Esophagus muscularis mucosa (tissue), 4 donors: ENCODE measurements around the gene APOL2. TPM values are rescaled to one million over a fixed set of nuclear protein-coding genes. Genes with fewer than 3 reads are reported as not detected.

Experiments
- DNase-seq: peaks from one replicate; pipeline ENCODE4 v3.0.0-alpha.2; 2017; ENCODE audit errors: extremely low spot score
- H3K27ac ChIP-seq, 4 donors: fragments of 200-600 bp; sonication (generic); replicated peaks in 1 of 4; 1 replicate in 3 of 4; 2 replicates in 1 of 4; pipeline ENCODE4 v1.5.1; 2016 to 2019; ENCODE audit warnings: mild to moderate bottlenecking in 1 of 4
- H3K27me3 ChIP-seq, 4 donors: fragments of 200-600 bp; sonication (generic); one replicate each; pipeline versions ENCODE4 v1.5.1 to v1.6.0; 2016 to 2019
- H3K36me3 ChIP-seq, 4 donors: fragments of 200-600 bp; sonication (generic); one replicate each; pipeline ENCODE4 v1.5.1; 2016 to 2019
- H3K4me1 ChIP-seq, 4 donors: fragments of 200-600 bp; sonication (generic); one replicate each; pipeline ENCODE4 v1.5.1; 2016 to 2019
- H3K4me3 ChIP-seq, 4 donors: fragments of 200-600 bp; sonication (generic); 1 replicate in 2 of 4; 2 replicates in 2 of 4; pipeline ENCODE4 v1.5.1; 2016 to 2019; ENCODE audit warnings: mild to moderate bottlenecking in 4 of 4, moderate library complexity in 1 of 4
- H3K9me3 ChIP-seq, 4 donors: fragments of 200-600 bp; sonication (generic); 1 replicate in 3 of 4; 2 replicates in 1 of 4; pipeline ENCODE4 v1.5.1; 2016 to 2019
- EP300 ChIP-seq: sonication (generic); formaldehyde crosslinking; IDR thresholded peaks from one replicate; pipeline ENCODE4 v1.6.1; 2017; ENCODE audit warnings: antibody characterized with exemption
- POLR2A ChIP-seq: fragments of 450-650 bp; IDR thresholded peaks from one replicate; pipeline ENCODE4 v1.6.1; 2017; ENCODE audit warnings: antibody characterized with exemption, moderate library complexity, mild to moderate bottlenecking, low read depth
- POLR2AphosphoS5 ChIP-seq, 2 donors: sonication (generic); formaldehyde crosslinking; IDR thresholded peaks; one replicate each; pipeline ENCODE4 v1.6.1; 2017; ENCODE audit warnings: antibody characterized with exemption in 2 of 2
- WGBS: methylation state at CpG from one replicate; pipeline ENCODE4 v1.1.5; 2018; 5-methylcytosine and 5-hydroxymethylcytosine counted together
- intact Hi-C: fragments of 100-400 bp; cut with DNase I; formaldehyde crosslinking; loops from one replicate; pipeline ENCODE4 v1.15.1; 2023
- total RNA-seq, 4 donors: library from RNA; depleted of rRNA; stranded (reverse); fragments of >200 nt; gene quantifications; one replicate each; pipeline versions ENCODE4 v1.1.0 to v1.2.1, GENCODE V29; 2016
- TF ChIP-seq, protein P1 (sequence below), 3 experiments: fragments of 200-600 bp in 2 of 3; fragments of 450-650 bp in 1 of 3; sonication (generic) in 2 of 3; IDR thresholded peaks; one replicate each; pipeline ENCODE4 v1.5.1; 2017 to 2019; ENCODE audit warnings: antibody characterized with exemption in 3 of 3, mild to moderate bottlenecking in 2 of 3, moderate library complexity in 1 of 3

APOL2 gene
- total RNA-seq, 4 donors from 2014 or later, result 22.0 to 41.9 (median 34.4) TPM

DNA sequence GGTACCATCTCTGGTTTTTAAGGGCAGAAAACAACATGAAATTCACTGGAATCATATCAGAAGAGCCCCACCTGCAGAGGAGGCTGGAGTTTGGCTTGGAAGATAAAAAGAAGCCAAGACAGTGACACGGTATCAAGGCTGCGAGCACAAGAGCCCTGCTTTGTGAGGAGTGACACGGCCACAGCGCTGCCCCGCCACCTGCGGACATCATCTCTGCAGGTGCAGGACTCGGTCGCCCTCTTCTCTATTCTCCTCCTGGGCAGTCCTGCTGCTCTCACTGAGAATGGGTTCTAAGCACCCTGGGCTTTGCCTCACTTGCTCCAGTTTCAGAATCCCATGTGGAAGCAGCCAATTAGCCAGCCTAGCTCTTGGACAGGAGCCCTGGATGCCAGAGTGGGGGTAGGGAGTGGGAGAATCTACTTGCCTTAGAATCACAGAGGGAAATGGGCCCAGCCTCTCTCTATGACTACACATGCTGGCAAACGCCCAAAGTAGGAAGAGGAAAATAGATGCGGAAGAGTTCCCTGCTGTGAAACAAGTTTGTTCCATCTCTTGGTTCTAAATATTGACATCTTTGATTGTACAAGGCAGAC is 54.8 kb downstream of the APOL2 start:
- Histone ChIP-seq H3K27me3 (no peaks in the 10 kb centered on the region), H3K4me3 (no peak overlapping the region), H3K27ac (no peak overlapping the region), H3K9me3 (no peaks in the 10 kb centered on the region), H3K4me1 (peaks cover 0 to 14% (median 7%) of the 10 kb centered on the region in 4 donors), H3K36me3 (no peaks in the 10 kb centered on the region)
- TF ChIP-seq, protein P1, sequence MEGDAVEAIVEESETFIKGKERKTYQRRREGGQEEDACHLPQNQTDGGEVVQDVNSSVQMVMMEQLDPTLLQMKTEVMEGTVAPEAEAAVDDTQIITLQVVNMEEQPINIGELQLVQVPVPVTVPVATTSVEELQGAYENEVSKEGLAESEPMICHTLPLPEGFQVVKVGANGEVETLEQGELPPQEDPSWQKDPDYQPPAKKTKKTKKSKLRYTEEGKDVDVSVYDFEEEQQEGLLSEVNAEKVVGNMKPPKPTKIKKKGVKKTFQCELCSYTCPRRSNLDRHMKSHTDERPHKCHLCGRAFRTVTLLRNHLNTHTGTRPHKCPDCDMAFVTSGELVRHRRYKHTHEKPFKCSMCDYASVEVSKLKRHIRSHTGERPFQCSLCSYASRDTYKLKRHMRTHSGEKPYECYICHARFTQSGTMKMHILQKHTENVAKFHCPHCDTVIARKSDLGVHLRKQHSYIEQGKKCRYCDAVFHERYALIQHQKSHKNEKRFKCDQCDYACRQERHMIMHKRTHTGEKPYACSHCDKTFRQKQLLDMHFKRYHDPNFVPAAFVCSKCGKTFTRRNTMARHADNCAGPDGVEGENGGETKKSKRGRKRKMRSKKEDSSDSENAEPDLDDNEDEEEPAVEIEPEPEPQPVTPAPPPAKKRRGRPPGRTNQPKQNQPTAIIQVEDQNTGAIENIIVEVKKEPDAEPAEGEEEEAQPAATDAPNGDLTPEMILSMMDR (IDR thresholded peaks at IDR 0.05), result no peak
- TF ChIP-seq POLR2AphosphoS5 (IDR thresholded peaks at IDR 0.05) (no peak), POLR2A (no peak), EP300 (no peak)
- 88% methylated on average over 9 of the region's 10 CpGs for WGBS
- DNase-seq, result no peak
- intact Hi-C loops, result no loop called here

DNA sequence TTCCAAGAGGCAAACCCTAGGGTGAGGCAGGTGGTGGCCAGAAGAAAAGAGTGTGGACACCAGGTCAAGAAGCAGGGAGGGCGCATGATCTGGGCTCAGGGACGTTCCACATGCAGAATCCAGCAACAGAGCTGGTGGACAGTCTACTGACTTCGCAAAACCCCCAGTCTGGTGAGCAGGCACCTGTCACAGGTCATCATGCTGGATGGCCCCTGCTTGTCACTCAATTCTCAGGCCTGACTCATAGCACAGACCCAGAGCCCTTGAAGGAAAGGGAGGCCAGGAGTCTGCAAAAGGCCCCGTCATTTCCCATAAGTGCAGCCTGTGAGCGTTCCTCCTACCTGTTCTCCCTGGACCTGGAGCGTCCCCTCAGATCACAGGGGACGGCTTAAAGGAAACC is 55.9 kb downstream of the APOL2 start:
- 91% methylated on average over 5 of the region's 7 CpGs for WGBS
- DNase-seq, result no peak
- no peak for TF ChIP-seq EP300
- Histone ChIP-seq H3K27me3 (no peaks in the 10 kb centered on the region), H3K4me3 (no peak overlapping the region), H3K4me1 (peaks cover 0 to 14% (median 7%) of the 10 kb centered on the region in 4 donors), H3K36me3 (no peaks in the 10 kb centered on the region), H3K9me3 (no peaks in the 10 kb centered on the region), H3K27ac (no peak overlapping the region)
- intact Hi-C loops, result loop anchor here (2.0 kb wide), 1 partner anchor 39 kb away; no protein-coding TSS in a partner anchor

DNA sequence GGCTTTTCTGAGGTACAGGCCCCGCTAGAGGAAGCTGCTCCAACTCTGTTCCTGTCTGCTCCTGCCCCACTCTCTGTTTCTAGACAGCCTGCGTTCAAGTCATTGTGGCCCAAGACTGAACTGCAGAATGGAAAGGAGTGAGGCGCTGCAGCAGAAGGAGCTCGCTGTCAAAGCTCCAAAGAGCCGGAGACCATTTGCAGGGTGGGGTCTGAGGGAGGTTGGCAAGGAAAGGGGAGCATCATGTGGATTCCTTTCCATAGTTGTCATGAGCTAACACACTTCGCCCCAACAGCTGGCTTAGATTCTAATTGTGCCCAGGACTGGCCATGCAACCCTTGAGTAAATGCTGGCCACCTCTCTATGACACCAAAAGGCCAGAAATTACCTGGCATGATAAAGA is 56.5 kb downstream of the APOL2 start:
- intact Hi-C loops, result loop anchor here (2.0 kb wide), 1 partner anchor 38 kb away; no protein-coding TSS in a partner anchor
- H3K36me3 ChIP-seq, result no peaks in the 10 kb centered on the region
- H3K27me3 ChIP-seq, result no peaks in the 10 kb centered on the region
- H3K4me1 ChIP-seq, result peaks cover 0 to 14% (median 7%) of the 10 kb centered on the region in 4 donors
- whole genome bisulfite sequencing, result 98% methylated on average over 6 of the region's 6 CpGs
- DNase-seq, result no peak
- no peak for TF ChIP-seq EP300
- TF ChIP-seq, protein P1 (IDR thresholded peaks at IDR 0.05), result no peak
- no peak for TF ChIP-seq POLR2A
- TF ChIP-seq POLR2AphosphoS5 (IDR thresholded peaks at IDR 0.05), result no peak
- H3K4me3 ChIP-seq, result no peak overlapping the region
- H3K9me3 ChIP-seq, result no peaks in the 10 kb centered on the region
- no peak overlapping the region for H3K27ac ChIP-seq

DNA sequence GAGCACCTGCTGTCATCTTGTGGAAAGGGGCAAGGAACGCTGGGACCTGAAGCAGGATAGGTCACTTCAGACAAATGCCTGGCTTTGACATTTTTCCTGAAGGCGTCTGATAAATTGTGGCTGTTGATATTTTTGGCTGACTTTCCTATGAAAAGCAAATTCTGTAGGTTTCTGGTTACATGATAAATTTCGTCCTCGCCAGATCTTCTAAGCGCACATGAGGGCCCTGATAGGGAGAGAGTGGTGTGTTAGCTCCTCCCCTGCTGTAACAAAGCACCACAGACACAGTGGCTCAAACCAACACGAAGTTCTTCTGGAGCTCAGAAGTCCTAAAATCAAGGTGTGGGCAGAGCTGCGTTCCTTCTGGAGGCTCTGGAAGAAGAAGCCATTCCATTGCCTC is 57.3 kb downstream of the APOL2 start:
- TF ChIP-seq POLR2AphosphoS5 (IDR thresholded peaks at IDR 0.05) (no peak), POLR2A (no peak), EP300 (no peak)
- TF ChIP-seq, protein P1 (IDR thresholded peaks at IDR 0.05), result no peak
- intact Hi-C loops, result loop anchor here (2.0 kb wide), 1 partner anchor 37 kb away; no protein-coding TSS in a partner anchor
- no peaks in the 10 kb centered on the region for H3K27me3 ChIP-seq
- 83% methylated on average over 7 of the region's 7 CpGs for WGBS
- no peak overlapping the region for H3K4me3 ChIP-seq
- no peak overlapping the region for H3K27ac ChIP-seq
- no peaks in the 10 kb centered on the region for H3K9me3 ChIP-seq
- peaks cover 0 to 14% (median 7%) of the 10 kb centered on the region in 4 donors for H3K4me1 ChIP-seq
- DNase-seq, result no peak
- no peaks in the 10 kb centered on the region for H3K36me3 ChIP-seq

DNA sequence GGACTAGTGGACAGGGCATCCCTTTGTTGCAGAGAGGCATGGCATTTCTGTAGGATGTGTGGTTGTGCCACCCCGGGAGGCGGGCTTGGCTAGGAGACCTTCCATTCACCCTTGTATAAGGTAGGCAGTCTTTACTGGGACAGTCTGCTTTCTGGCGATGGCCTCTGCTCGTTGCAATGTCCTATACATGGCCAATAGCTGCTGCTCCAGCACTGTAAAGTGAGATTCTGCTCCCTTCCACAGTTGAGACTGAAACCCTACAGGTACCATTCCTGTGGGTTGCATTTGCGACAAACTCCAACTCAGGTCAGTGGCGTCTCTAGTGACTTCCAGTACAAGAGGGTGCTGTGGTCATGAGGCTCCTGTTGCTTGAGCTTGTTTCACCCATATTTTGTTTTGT is 58.4 kb downstream of the APOL2 start:
- Histone ChIP-seq H3K27me3 (no peaks in the 10 kb centered on the region), H3K27ac (no peak overlapping the region), H3K4me3 (no peak overlapping the region), H3K9me3 (no peaks in the 10 kb centered on the region), H3K36me3 (no peaks in the 10 kb centered on the region), H3K4me1 (peaks cover 0 to 14% (median 7%) of the 10 kb centered on the region in 4 donors)
- no peak for TF ChIP-seq POLR2AphosphoS5 (IDR thresholded peaks at IDR 0.05)
- TF ChIP-seq EP300, result no peak
- TF ChIP-seq, protein P1 (IDR thresholded peaks at IDR 0.05), result no peak
- TF ChIP-seq POLR2A, result no peak
- WGBS, result 92% methylated on average over 6 of the region's 6 CpGs
- DNase-seq, result no peak
- intact Hi-C loops, result no loop called here
